ENCODE data around the gene RPH3AL. TPM values are rescaled to one million over a fixed set of nuclear protein-coding genes. Genes with fewer than 3 reads are reported as not detected.

Gene RPH3AL
- total RNA-seq, 1 experiment from 2014 or later = 3.0 TPM

GRCh38 chr17:327296-327695 is 25.3 kb downstream of the RPH3AL start:
- Histone ChIP-seq H3K79me2 (ENCODE audit: insufficient read depth, low read length) (no peaks in the 10 kb centered on the region), H3K79me1 (ENCODE audit: insufficient read depth, low read depth, low read length, poor library complexity, severe bottlenecking) (no peaks in the 10 kb centered on the region), H4K5ac (ENCODE audit: insufficient read length, low read depth, low read length) (no peak overlapping the region), H3K9ac (ENCODE audit: extremely low read depth, insufficient read length, low read length) (no peak overlapping the region), H2AK5ac (ENCODE audit: insufficient read length, low read length) (no peak overlapping the region), H2BK12ac (ENCODE audit: insufficient read length, low read depth, low read length) (no peak overlapping the region), H3K4me2 (ENCODE audit: insufficient read depth, insufficient read length, low read length) (no peak overlapping the region), H4K20me1 (ENCODE audit: control insufficient read depth, insufficient read depth, insufficient read length) (no peaks in the 10 kb centered on the region), H2BK15ac (ENCODE audit: low read depth, low read length) (no peak overlapping the region), H3K23ac (ENCODE audit: insufficient read length, low read depth, low read length) (no peak overlapping the region), H2AFZ (ENCODE audit: low read length) (no peak overlapping the region), H3K4me1 (ENCODE audit: insufficient read depth, low read length) (no peaks in the 10 kb centered on the region), H3K56ac (ENCODE audit: insufficient read length, low read depth, low read length) (no peak overlapping the region), H3K23me2 (ENCODE audit: insufficient read length, low read depth, low read length, poor library complexity, severe bottlenecking) (no peaks in the 10 kb centered on the region), H3K27ac (ENCODE audit: insufficient read length, low read depth, low read length) (no peak overlapping the region), H3K27me3 (ENCODE audit: insufficient read depth, low read length) (no peaks in the 10 kb centered on the region), H3K9me3 (ENCODE audit: control insufficient read depth, low read depth, low read length) (no peaks in the 10 kb centered on the region), H3K4ac (ENCODE audit: low read depth, low read length) (no peak overlapping the region), H2BK20ac (ENCODE audit: low read depth, low read length, poor library complexity, severe bottlenecking) (no peak overlapping the region), H2BK5ac (ENCODE audit: insufficient read length, low read length) (no peak overlapping the region), H3T11ph (ENCODE audit: low read length) (no peak overlapping the region), H4K8ac (replicated peaks; ENCODE audit: insufficient read length, low read depth, low read length) (no peak overlapping the region), H3K18ac (ENCODE audit: insufficient read length, low read depth, low read length) (no peak overlapping the region), H4K91ac (ENCODE audit: insufficient read length, low read depth, low read length) (no peak overlapping the region), H3K14ac (ENCODE audit: insufficient read depth, low read length) (no peak overlapping the region), H2BK120ac (ENCODE audit: low read depth, low read length, poor library complexity, severe bottlenecking) (no peak overlapping the region)
- Mint-ChIP-seq H3K9me3 (no peaks in the 10 kb centered on the region), H3K4me3 (no peak overlapping the region), H3K27ac (no peak overlapping the region), H3K36me3 (ENCODE audit: insufficient read depth in 1 of 3, low read depth in 3 of 3) (no peaks in the 10 kb centered on the region; a peak in 1 of 7 replicates), H3K27me3 (ENCODE audit: low read depth) (peaks cover 4% of the 10 kb centered on the region), H3K4me1 (peaks cover 14 to 15% of the 10 kb centered on the region in 2 experiments)
- TF ChIP-seq, protein P1, sequence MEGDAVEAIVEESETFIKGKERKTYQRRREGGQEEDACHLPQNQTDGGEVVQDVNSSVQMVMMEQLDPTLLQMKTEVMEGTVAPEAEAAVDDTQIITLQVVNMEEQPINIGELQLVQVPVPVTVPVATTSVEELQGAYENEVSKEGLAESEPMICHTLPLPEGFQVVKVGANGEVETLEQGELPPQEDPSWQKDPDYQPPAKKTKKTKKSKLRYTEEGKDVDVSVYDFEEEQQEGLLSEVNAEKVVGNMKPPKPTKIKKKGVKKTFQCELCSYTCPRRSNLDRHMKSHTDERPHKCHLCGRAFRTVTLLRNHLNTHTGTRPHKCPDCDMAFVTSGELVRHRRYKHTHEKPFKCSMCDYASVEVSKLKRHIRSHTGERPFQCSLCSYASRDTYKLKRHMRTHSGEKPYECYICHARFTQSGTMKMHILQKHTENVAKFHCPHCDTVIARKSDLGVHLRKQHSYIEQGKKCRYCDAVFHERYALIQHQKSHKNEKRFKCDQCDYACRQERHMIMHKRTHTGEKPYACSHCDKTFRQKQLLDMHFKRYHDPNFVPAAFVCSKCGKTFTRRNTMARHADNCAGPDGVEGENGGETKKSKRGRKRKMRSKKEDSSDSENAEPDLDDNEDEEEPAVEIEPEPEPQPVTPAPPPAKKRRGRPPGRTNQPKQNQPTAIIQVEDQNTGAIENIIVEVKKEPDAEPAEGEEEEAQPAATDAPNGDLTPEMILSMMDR (conservative IDR thresholded peaks at IDR 0.05) = no peak
- no CpG with 5 or more reads among the region's 11 CpGs for WGBS (ENCODE audit: extremely low coverage, insufficient read length, low lambda C conversion rate)
- DNase-seq = peak; percentile 26

All from H9 (cell line).